Measurements from ENCODE around the gene NT5DC1.
A peak's percentile ranks its signal among the peaks of the same experiment; 100 is the strongest.

NT5DC1 gene

DNA sequence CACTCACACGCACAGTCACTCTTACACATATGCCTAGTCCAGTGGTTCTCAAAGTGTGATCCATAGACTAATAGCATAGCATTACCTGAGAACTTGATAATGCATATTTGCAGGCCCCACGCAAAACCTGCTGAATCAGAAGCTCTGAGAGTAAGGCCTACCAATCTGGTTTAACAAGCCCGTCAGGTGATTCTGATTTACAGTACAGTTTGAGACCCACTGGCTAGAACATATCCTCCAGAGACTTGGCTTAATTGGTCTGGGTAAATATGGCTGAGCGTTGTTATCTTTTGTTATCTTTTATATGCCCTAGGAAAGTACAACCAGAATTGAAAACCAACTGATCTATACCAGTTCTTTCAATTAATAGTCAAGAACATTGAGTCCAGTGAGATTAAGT is 143.6 kb downstream of the NT5DC1 start:
- DNase-seq (ENCODE audit: low read depth): no peak

DNA sequence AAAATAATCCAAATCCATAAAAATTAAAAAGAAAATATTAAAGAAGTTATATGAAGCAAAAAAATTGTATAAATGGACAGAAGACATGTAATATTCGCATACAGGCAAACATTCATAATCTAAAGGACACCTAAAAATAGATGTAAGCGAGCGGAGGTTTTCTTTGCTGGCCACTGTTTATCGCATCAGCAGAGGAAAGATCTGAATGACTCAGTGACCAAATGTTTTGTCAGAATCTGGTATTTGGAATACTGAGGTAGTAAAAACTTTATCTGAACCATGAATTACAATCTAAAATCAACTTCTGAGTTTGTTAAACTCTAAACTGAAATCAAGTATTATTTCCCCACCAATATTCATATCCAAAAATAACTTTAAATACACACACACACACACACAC is 145.4 kb downstream of the NT5DC1 start:
- DNase-seq (ENCODE audit: low read depth): no peak

DNA sequence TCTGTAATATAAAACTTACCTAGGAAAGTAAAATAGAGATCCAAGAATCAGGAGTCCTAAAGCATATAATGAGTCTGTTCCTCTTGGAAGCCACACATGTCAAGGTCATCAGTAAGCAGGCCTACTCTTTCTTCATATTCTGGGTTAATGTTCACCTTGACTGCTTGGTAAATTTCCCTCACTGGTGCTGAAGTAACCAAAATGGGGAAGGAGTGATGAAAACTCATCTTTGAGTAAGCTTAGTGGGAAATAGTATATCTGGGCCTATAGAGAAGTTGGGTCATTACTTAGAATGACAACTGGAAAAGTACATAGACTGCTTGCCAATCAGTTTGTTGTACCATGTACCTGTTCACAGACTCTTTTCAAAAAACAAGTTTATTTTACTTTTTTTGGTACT is 146.6 kb downstream of the NT5DC1 start:
- DNase-seq (ENCODE audit: low read depth): no peak

DNA sequence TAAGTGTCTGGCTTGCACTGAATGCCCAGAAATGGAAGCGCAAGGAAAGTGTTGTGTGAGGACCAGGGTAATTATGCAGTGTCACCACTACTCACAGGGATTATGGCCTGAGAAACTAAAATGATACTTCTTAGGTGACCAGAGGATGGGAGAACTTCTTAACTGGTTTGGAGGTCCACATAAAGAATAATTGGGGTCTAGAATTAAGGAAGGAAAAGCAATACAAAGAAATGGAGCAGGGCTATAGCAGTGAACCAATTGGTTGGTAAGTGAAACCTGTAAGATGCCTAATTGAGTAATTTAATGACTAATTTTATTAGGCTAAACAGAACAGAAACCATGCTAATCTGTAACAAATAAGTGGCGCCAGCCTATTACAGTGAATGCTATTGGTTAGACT is 147.9 kb downstream of the NT5DC1 start:
- DNase-seq (ENCODE audit: low read depth): no peak

DNA sequence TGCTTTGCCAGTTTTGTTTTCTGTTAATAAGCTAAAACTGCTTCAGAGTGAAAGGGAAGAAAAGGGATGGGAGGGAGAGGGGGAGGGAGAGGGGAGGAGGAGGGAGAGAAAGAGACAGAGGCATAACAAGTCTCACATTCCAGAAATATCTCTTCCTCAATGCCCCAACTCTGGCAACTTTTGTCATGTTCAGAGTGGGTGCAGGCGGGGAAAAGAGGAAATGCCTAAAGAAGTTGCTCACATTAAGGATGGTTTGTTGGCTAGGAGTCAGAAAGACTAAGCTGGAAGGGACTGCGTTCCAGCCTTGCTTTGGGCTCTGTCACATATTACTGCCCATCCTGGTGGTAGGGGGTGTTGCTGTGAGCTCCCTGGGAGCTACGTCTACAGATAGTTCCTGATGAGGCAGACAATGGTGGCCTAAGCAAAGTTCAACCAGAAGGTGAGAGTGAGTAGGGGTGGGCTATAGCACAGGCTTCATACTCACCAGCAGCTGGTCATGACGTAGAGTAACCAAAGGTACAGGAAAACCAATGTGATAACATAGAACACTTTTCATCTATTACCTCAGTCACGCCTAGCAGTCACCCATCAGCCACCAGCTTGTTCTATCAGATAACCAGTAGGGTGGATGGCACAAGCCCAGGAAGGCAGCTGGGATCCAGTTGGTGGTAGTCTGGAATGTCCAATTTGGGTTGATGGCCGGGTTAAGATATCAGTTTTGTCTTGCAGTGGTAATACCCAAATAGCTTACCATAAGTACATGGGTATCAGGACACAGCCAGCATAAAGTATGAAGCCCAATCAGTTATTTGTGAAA is 151.1 kb downstream of the NT5DC1 start:
- peak; percentile 23 for DNase-seq (ENCODE audit: low read depth)

DNA sequence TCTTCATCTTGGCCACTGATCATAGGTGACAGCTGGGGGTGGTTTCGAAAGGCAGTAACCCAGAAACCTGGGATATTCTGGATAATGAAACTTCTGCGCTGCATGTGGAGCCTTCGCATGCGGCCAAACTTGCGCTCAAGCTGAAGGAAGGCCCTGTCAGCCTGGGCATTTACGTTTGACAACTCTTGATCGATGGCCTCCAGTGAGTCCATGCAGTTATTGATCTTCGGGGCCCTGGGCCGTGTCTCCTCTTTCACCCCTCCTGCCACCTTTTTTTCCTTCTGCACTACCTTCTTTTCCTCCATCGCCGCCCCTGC is 152.5 kb downstream of the NT5DC1 start:
- DNase-seq (ENCODE audit: low read depth): no peak

DNA sequence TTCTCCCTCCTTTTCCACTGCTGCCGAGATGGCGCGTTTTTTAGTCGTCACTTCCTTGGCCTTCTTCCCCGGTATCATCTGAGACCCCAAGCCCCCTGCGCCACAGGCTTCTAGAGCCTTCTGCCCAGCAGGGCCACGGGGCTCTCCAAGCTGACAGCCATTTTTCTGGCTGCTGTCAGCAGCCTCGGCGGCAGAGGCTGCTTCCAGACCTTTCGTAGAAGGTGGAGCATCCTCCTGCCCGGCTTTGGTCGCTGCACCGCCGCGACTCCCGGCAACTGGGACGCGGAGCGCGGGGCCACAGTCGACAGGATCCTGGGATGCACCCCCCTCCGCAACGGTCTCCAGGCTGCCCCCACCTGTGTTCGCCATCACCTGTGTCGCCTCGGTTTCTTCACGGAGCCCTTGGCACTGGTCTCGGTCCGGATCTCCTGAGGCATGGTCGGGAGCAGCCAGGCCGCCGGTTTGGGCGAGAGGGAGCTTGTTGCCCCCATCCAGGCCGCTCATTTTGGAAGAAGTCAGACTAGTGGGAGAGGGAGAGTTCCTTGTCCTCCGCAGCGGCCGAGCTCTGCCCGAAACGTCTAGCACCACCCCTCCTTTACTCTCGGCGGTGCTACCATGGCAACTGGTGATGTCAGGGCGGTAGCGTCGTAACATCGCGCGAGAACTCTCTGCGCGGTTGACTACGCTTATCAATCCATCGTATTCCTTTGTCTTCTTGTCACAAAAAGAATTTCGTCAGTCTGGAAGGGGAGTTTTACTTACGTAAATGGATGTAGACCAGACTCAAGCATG is 153.0 kb downstream of the NT5DC1 start, which contains the start of gene TSPYL4:
Gene TSPYL4, minus strand, starts transcription at position 571 of the 792 bp plus-strand sequence. Its CDS starts 67 bp downstream, at position 504.
- DNase-seq (ENCODE audit: low read depth): peak; percentile 93

DNA sequence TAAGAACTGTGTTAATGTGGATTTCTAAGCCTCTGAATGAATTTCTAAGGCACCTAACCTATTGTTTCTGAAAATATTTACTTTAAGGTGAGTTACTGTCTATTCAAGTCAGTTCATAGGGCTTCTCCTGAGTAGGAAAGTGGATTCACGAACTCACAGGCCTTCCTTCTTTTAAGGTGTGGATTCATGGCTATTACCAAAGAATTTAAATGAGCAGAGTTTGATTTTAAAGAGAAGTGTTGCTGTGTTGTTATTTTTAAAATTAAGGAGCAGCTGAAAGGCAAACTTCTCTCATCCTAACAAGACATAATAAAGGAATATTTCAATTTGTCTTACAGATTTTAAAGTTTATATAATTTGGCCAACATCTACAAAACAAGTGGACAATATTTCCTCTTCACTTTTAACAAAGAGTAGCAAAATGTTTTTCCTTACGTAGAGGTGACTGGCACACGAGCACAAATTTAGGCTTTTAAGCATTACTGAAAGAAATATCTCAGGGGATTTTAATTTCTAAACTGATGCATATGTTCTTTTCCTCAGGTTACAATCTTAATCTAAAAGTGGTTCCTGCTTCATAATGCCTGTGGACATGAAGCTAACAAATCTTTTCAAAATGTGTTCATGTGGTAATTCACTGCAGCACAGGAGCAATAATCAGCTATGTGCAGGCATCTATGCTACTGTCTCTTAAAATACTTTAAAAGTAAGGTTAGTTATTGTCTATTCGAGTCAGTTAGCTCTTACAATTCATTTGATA is 153.8 kb downstream of the NT5DC1 start:
- DNase-seq (ENCODE audit: low read depth): no peak

DNA sequence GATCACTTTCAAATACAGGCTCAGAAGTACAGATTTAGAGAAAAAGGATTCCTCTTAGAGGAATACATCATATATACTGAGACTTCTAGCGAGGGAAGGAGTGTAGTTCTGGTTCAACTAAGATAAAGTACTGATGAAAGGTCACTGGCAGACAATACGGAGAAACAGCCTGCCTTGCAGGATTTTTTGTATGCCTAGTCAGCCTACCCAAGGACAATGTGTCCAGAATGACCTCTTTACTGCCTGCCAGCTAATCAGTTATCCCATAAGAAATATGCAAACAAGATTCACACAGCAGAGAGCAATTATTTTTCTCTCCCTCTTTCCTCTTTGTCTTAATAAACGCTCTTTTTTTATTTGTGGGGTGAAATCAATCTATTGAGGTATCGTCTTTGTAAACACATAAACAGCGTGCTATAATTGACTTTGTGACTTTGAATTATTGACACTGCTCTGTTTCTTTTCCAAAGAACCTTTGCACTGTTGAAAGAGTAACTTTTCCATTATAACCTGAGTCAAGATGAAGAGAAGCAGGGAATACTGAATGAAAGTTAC is 154.7 kb downstream of the NT5DC1 start:
- no peak for DNase-seq (ENCODE audit: low read depth)

DNA sequence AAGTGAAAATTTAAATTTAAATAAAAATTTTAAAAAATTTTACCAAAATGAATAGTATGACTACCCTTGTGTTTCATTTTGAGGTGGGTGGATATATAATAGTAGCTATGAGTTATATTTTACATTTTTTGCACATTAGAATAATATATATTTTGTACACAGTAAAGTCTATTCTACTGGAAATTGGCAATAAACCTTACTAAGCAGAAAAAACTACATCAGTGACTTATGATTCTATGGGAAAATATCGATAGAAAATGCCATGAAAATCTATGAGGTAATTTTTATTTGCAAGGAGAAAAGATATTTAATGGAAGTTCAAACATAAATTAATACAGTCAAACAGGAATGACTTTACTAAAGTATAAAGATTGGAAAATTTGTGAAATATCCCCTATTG is 156.0 kb downstream of the NT5DC1 start:
- DNase-seq (ENCODE audit: low read depth): no peak

DNA sequence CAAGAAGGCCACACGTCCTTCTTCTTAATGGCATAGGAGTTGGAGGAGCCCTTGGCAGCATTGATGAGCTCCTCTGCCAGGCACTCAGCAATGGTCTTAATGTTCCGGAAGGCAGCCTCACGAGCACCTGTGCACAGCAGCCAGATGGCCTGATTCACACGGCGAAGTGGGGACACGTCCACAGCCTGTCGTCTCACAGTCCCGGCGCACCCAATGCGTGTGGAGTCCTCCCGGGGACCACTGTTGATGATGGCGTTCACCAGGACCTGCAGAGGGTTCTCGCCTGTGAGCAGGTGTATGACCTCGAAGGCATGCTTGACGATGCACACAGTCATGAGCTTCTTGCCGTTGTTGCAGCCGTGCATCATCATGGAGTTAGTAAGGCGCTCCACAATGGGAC is 157.9 kb downstream of the NT5DC1 start:
- no peak for DNase-seq (ENCODE audit: low read depth)

DNA sequence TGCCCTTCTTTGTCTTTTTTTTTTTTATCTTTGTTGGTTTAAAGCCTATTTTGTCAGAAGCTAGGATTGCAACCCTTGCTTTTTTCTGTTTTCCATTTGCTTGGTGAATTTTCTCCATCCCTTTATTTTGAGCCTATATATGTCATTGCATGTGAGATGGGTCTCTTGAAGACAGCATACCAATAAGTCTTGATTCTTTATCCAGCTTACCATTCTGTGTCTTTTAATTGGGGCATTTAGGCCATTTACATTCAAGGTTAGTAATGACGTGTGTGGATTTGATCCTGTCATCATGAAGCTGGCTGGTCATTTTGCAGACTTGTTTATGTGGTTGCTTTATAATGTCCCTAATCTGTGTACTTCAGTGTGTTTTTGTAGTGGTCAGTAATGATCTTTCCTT is 162.7 kb downstream of the NT5DC1 start:
- DNase-seq (ENCODE audit: low read depth): no peak

DNA sequence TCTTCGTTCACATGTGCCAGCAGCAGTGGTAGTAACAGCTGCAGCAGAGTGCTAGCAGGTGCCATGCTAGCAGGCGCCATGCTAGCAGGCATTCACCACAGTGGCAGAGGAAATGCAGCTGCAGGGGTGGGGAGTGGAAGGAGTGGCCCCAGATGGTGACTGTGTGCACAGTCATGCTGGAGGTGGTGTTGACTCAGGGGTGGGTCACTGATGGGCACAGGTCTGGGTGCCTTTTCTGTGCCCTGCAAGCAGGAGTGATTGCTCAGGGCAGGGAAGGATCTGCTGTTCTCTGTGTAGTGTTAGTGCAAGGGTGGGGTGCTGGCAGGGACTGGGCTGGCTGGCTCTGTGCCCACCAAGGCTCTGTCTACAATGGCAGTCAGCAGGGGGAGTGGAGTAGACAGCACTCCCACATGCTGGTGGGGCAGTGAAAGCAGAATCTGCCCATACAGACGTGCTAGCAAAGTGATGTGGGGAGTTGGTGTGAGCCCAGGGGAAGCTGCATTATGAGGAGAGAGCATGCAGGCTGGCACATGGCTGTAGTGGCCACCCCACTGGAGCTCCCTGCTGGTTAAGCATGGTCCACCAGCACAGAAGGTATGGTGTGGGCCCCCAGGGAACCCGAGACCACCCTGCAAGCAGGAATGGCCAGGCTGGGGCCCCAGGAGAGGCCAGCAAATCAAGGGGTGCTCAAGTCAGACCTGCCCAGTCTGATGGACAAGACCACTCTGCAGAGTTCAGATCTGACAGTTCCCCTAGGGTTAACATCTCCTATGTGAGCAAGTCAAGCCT is 164.6 kb downstream of the NT5DC1 start:
- DNase-seq (ENCODE audit: low read depth): no peak

DNA sequence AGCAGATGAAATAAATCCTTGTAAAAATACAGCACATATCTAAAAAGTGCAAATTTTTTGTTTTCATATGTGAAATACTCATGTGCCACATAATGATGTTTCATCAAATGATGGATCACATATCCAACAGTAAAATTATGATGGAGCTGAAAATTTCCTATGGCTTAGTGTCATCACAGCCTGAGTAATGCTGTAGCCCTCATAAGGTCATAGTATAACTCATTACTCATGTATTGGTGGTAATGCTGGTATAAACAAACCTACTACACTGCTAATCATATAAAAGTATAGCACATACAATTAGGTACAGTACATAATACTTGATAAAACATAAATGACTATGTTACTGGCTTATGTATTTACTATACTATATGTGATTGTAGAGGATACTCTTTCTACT is 166.2 kb downstream of the NT5DC1 start:
- no peak for DNase-seq (ENCODE audit: low read depth)

DNA sequence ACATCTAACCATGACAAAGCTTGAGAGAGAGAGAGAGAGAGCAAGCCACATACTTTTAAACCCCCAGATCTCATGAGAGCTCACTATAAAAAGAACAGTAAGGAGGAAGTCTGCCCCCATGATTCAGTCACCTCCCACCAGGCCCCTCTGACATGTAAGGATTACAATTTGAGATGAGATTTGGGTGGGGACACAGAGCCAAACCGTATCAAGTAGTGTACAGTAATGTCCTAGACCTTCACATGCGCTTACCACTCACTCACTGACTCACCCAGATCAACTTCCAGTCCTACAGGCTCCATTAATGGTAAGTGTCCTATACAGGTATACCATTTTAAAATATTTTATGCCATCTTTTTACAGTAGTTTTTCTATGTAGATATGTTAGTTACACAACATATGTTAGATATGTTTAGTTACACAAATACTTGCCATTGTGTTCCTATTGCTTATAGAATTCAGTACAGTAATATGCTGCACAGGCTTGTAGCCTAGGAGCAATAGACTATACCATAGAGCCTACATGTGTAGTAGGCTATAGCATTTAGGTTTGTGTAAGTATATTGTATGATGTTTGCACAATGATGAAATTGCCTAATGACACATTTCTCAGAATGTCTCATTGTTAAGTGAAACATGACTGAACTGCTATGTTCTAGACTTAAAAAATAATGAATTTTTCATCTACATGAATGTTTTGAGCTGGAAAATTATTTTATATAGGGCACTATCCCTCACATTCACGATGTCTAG is 167.4 kb downstream of the NT5DC1 start:
- no peak for DNase-seq (ENCODE audit: low read depth)

DNA sequence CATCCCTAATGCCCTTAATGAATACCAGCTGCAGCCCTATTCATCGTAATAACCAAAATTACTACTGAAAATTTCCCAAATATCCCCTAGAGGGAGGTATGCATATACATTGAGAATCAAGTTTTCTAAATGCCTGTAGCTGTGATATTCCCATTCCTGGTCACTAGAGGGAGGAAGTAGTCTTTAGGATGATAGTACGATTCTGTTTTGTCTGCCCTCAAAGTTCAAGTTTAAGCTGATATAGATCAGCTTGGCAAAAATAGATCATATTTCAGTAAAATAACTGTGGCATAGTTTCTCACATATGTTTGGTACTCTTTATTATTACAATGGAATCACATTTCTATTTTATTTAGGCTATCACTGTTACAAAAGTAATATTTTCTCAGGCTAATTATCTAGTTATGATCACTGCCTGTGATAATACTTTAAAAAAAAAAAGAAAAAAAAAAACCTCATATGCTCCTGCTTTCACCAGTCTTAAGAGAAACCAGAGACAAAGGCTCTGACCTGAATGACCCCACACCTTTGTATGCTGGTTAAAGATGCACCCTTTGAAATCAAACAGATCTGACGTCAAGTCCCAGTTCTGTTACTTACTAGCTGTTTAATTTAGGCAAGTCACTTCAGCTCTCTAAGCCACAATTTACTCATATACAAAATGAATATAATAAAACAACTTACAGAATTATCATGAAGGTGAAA is 168.1 kb downstream of the NT5DC1 start:
- DNase-seq (ENCODE audit: low read depth): peak; percentile 76

DNA sequence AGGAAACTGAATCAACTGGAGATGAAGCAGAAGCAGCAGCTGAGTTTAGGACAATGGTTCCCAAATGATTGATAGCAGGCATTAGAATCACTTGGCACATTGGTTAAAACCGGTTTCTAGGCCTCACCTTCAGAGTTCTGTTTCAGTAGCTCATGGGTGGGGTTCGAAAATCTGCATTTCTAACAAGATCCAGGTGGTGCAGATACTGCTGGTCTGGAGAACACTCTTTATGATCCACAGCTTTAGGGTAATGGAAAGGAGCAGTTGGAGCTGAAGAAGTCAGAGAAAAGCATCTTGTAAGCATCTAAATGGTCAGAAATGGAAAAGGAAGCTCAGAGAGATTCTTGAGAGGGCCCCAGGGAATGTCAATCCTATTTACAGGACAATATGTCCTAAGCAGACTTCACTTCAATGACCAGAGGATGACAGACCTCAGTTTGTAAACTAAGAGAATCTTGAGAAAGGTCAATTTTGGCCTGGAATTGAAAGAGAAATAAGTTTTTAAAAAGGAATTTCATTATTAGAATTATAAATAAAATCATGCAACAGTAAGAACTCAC is 170.6 kb downstream of the NT5DC1 start:
- DNase-seq (ENCODE audit: low read depth): no peak

DNA sequence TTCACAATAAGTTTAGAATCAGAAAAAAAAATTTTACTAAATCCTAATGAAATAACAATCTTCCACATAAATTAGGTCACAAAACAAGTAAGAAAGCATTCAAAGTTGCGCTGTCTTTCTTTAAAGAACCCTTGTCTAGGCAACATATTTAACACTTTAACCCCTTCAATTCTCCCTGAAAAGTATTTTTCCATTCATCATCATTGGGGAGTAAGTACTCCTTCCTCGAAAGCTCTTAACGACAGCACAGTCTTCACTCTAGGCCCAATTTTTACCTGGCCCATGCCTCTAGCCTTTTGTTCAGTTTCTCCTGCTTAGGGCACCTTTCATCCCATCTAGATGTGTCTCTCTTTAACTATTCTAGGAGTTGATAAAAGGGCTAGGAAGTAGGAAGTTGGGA is 176.5 kb downstream of the NT5DC1 start:
- no peak for DNase-seq (ENCODE audit: low read depth)

DNA sequence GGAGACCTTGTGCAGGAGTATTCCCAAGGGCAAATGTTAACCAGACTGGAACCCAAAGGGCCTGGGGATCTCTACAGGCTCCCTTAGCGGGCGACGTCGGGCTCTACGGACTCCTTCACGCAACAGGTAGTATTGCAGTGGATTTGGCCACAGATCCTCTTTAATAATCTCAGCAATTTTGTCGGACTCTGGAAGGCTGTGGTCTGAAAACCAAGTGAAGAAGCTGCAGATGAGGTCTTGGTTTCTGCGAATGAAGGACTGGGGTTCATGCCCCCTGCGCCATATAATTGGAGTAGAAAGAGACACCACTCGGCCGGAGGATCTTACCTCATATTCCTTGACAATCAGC is 177.8 kb downstream of the NT5DC1 start:
- DNase-seq (ENCODE audit: low read depth): no peak

DNA sequence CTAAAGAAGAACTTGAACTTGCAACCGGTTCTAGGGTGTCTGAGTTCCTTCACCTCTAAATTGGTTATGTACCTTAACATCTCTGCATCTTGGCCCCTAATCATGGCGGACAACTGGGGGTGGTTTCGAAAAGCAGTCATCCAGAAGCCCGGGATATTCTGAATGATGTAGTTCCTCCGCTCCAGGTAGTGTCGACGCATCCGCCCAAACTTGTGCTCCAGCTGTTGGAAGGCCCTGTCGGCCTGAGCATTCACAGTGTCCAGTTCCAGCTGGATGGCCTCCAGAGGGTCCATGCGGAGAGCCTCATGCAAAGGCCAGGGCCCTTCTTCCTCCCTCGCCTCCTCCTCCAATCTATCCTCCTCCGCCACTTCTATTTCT is 178.2 kb downstream of the NT5DC1 start:
- no peak for DNase-seq (ENCODE audit: low read depth)
